ENCODE results near the gene MED1. TPM values are rescaled to one million over a fixed set of nuclear protein-coding genes. Genes with fewer than 3 reads are reported as not detected.
"Not testable (repeated sequence)": the region's sequence is repeated elsewhere in the genome, so short reads cannot be mapped to it uniquely, and the experiment has no call there.

The MED1 gene
- total RNA-seq (10 to 100 TPM; 32.1 to 35.4 TPM), polyA plus RNA-seq (ENCODE audit: insufficient read length in 6 of 6) (10 to 100 TPM; 54.8 to 63.2 (median 57.0) TPM)
- long read RNA-seq, donor 1, full-length matches to known transcripts, result 5 of 10 reads
- long read RNA-seq, donor 1, partial matches to known transcripts, result 5 of 10 reads
- long read RNA-seq, donor 1, other reads (novel, unspliced or antisense), result 0 of 10 reads
- long read RNA-seq, donor 2, full-length matches to known transcripts, result 2 of 2 reads
- long read RNA-seq, donor 2, partial matches to known transcripts, result 0 of 2 reads
- long read RNA-seq, donor 2, other reads (novel, unspliced or antisense), result 0 of 2 reads
- long read RNA-seq, donor 3, full-length matches to known transcripts, result 3 of 3 reads
- long read RNA-seq, donor 3, partial matches to known transcripts, result 0 of 3 reads
- long read RNA-seq, donor 3, other reads (novel, unspliced or antisense), result 0 of 3 reads
- long read RNA-seq, donor 4, partial matches to known transcripts, result 1 of 1 reads
- long read RNA-seq, donor 4, other reads (novel, unspliced or antisense), result 0 of 1 reads
- long read RNA-seq, donor 5, full-length matches to known transcripts, result 1 of 1 reads
- long read RNA-seq, donor 5, partial matches to known transcripts, result 0 of 1 reads
- long read RNA-seq, donor 5, other reads (novel, unspliced or antisense), result 0 of 1 reads
- long read RNA-seq, donor 6, full-length matches to known transcripts, result 2 of 2 reads
- long read RNA-seq, donor 6, partial matches to known transcripts, result 0 of 2 reads
- long read RNA-seq, donor 6, other reads (novel, unspliced or antisense), result 0 of 2 reads
- long read RNA-seq, donor 7, full-length matches to known transcripts, result 1 of 1 reads
- long read RNA-seq, donor 7, partial matches to known transcripts, result 0 of 1 reads
- long read RNA-seq, donor 7, other reads (novel, unspliced or antisense), result 0 of 1 reads
- long read RNA-seq, donor 8, full-length matches to known transcripts, result 6 of 6 reads
- long read RNA-seq, donor 8, partial matches to known transcripts, result 0 of 6 reads
- long read RNA-seq, donor 8, other reads (novel, unspliced or antisense), result 0 of 6 reads
- long read RNA-seq, donor 9, result 0 reads
- long read RNA-seq, donor 10, partial matches to known transcripts, result 1 of 1 reads
- long read RNA-seq, donor 10, other reads (novel, unspliced or antisense), result 0 of 1 reads
- long read RNA-seq, donor 11, result 0 reads
- long read RNA-seq, donor 12, full-length matches to known transcripts, result 4 of 29 reads
- long read RNA-seq, donor 12, partial matches to known transcripts, result 25 of 29 reads
- long read RNA-seq, donor 12, other reads (novel, unspliced or antisense), result 0 of 29 reads

GRCh38 chr17:39450847-39451581, at the start of gene MED1:
MED1 (minus strand) TSS chr17:39451263; CDS start chr17:39451062, 201 bp downstream.
- Histone ChIP-seq H3K9me3 (no peaks in the 10 kb centered on the region), H3K36me3 (peaks cover 0 to 24% of the 10 kb centered on the region in 2 donors), H3K27me3 (no peaks in the 10 kb centered on the region), H3K27ac (peak within 1 kb of the TSS; percentile 53 to 77), H3K4me3 (peak within 1 kb of the TSS; percentile 63 to 86), H3K4me1 (peaks cover 4 to 22% of the 10 kb centered on the region in 2 donors)
- DNase-seq (peak; percentile 93 to 98 (median 95)), ATAC-seq (peak; percentile 98)
- intact Hi-C loops (cut with DNase I), result no loop called here
- peak in 1 of 2 donors; percentile 21 for TF ChIP-seq CTCF (IDR thresholded peaks at IDR 0.05)

GRCh38 chr17:39496921-39497320, 45.9 kb upstream of the MED1 start:
- H3K27ac ChIP-seq; ATAC-seq; intact Hi-C loops (cut with DNase I); H3K27me3 ChIP-seq; H3K4me1 ChIP-seq; H3K4me3 ChIP-seq; H3K9me3 ChIP-seq; DNase-seq: not testable (repeated sequence)
- peaks cover 0 to 97% of the 10 kb centered on the region in 2 donors for H3K36me3 ChIP-seq

- ATAC-seq (no peak), DNase-seq (no peak)
- Histone ChIP-seq H3K4me1 (no peaks in the 10 kb centered on the region), H3K9me3 (no peaks in the 10 kb centered on the region), H3K27ac (no peak overlapping the region), H3K4me3 (no peak overlapping the region), H3K27me3 (no peaks in the 10 kb centered on the region), H3K36me3 (peaks cover 0 to 54% of the 10 kb centered on the region in 2 donors)
- no peak for TF ChIP-seq CTCF (IDR thresholded peaks at IDR 0.05)
- intact Hi-C loops (cut with DNase I), result no loop called here
Observed at GRCh38 chr17:39487946-39488345, 36.9 kb upstream of the MED1 start.

- intact Hi-C loops (cut with DNase I); H3K27ac ChIP-seq; H3K4me3 ChIP-seq; ATAC-seq; H3K27me3 ChIP-seq; H3K4me1 ChIP-seq; H3K9me3 ChIP-seq; DNase-seq: not testable (repeated sequence)
- H3K36me3 ChIP-seq, result peaks cover 0 to 54% of the 10 kb centered on the region in 2 donors
Observed at GRCh38 chr17:39487490-39487889, 36.4 kb upstream of the MED1 start.

- peak; percentile 66 for ATAC-seq
- intact Hi-C loops (cut with DNase I), result no loop called here
- no peak overlapping the region for H3K27ac ChIP-seq
Observed at GRCh38 chr17:39486242-39486641, 35.2 kb upstream of the MED1 start.

More at GRCh38 chr17:39486242-39486641, 35.2 kb upstream of the MED1 start:
- no peak overlapping the region for H3K4me3 ChIP-seq
- H3K36me3 ChIP-seq, result peaks cover 0 to 54% of the 10 kb centered on the region in 2 donors
- peak in 1 of 4 donors; percentile 34 for DNase-seq
- no peaks in the 10 kb centered on the region for H3K9me3 ChIP-seq
- no peaks in the 10 kb centered on the region for H3K27me3 ChIP-seq
- no peak for TF ChIP-seq CTCF (IDR thresholded peaks at IDR 0.05)
- no peaks in the 10 kb centered on the region for H3K4me1 ChIP-seq

Measured in left lung (tissue), 14 donors.